B cell (primary cell): ENCODE measurements around the gene DNAJB9.

Experiments used
- CTCF ChIP-seq: fragments of 200-600 bp; IDR thresholded peaks from one replicate; pipeline ENCODE4 v1.8.0; 2022; ENCODE audit warnings: antibody characterized with exemption, mild to moderate bottlenecking
- EZH2 ChIP-seq: IDR thresholded peaks from 2 replicates; pipeline ENCODE4 v1.6.1; 2012; ENCODE audit warnings: borderline replicate concordance, low read depth, mild to moderate bottlenecking, moderate library complexity, low read length; ENCODE audit not compliant: insufficient read depth, poor library complexity, severe bottlenecking

- TF ChIP-seq CTCF (no peak), EZH2 (no peak)
These were observed 36.0 kb upstream of the DNAJB9 start for GRCh38 chr7:108533712-108534111.
